22Rv1 (cell line): Measurements from ENCODE around the gene VEGFB.

Experiments used
- CTCF ChIP-seq: fragments of 450-650 bp; IDR thresholded peaks from 2 replicates; pipeline ENCODE4 v1.5.1; 2017; ENCODE audit warnings: mild to moderate bottlenecking
- ZFX ChIP-seq: fragments of 450-650 bp; IDR thresholded peaks from 2 replicates; pipeline ENCODE4 v1.6.1; 2017; ENCODE audit warnings: antibody characterized with exemption, borderline replicate concordance

DNA sequence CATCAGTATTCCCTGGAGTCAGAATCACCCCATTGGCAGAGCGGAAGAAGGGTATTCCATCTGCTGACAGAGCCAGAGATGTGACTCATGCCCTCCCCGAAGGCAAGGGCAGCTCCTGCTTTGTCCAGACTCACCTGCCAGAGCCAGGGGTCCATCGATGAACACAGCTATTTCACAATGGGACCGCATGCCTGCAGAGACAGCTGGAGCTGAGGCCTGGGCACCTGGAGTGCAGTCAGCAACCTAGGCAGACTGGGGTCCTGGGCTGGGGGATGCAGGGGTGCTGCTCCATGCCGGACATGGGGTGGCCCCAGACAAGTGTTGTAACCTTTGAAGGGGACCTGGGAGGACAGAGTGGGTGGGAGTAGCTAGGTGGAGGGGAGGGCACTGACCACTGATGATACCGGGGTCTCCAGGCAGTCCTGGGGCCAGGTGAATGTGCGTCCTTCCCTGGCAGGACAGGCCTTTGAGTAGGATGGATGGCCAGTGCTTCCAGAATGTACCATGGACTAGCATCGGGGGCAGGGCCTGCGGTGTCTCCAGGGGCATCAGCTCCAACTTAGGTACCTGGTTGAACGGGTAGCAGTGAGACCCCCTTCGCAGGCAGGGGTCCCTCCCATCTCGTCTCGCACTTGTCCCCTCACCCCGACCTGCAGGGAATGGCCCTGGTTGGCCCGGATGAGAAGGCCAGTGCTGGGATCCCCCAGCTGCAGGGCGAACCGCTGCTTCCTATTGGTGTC, 10.1 kb upstream of the VEGFB start:
- TF ChIP-seq CTCF: no peak
- no peak for TF ChIP-seq ZFX
